Measurements from ENCODE around the gene DPYD.

- no peak for TF ChIP-seq CTCF (IDR thresholded peaks at IDR 0.05)
- TF ChIP-seq POLR2A (IDR thresholded peaks at IDR 0.05) = no peak
These were observed 459.1 kb downstream of the DPYD start for GRCh38 chr1:97461782-97462181.

Data from tibial nerve (tissue), 3 donors.